Stomach (tissue), 9 donors: ENCODE results near the gene TEAD4. TPM values are rescaled to one million over a fixed set of nuclear protein-coding genes. Genes with fewer than 3 reads are reported as not detected.

Experiments
- DNase-seq, 2 donors: peaks; one replicate each; pipeline versions ENCODE4 v3.0.0 to v3.0.0-alpha.2; 2013 to 2019
- H3K27ac ChIP-seq, 5 donors: fragments of 200-600 bp in 4 of 5; sonication (generic) in 4 of 5; one replicate each; pipeline ENCODE4 v1.5.1; 2013 to 2019; ENCODE audit warnings: mild to moderate bottlenecking in 1 of 5, moderate library complexity in 1 of 5
- H3K27me3 ChIP-seq, 3 donors: fragments of 200-600 bp; sonication (generic); one replicate each; pipeline ENCODE4 v1.5.1; 2017 to 2019; ENCODE audit warnings: mixed run types in 1 of 3
- H3K36me3 ChIP-seq, 4 donors: fragments of 200-600 bp; sonication (generic); 1 replicate in 3 of 4; 2 replicates in 1 of 4; pipeline ENCODE4 v1.5.1; 2016 to 2019
- H3K4me1 ChIP-seq, 4 donors: fragments of 200-600 bp; sonication (generic); one replicate each; pipeline ENCODE4 v1.5.1; 2016 to 2019
- H3K4me3 ChIP-seq, 4 donors: fragments of 200-600 bp; sonication (generic) in 3 of 4; one replicate each; pipeline ENCODE4 v1.5.1; 2016 to 2019; ENCODE audit warnings: mild to moderate bottlenecking in 1 of 4
- H3K9me3 ChIP-seq, 4 donors: fragments of 200-600 bp; sonication (generic); one replicate each; pipeline ENCODE4 v1.5.1; 2016 to 2019
- CTCF ChIP-seq, 7 experiments: fragments of 450-650 bp in 4 of 7; fragments of 200-600 bp in 3 of 7; sonication (generic) in 3 of 7; IDR thresholded peaks; one replicate each; pipeline ENCODE4 v1.5.1; 2016 to 2019; ENCODE audit warnings: antibody characterized with exemption in 7 of 7, control low read depth in 2 of 7, mild to moderate bottlenecking in 1 of 7
- EP300 ChIP-seq: sonication (generic); formaldehyde crosslinking; IDR thresholded peaks from one replicate; pipeline ENCODE4 v1.6.1; 2017; ENCODE audit warnings: antibody characterized with exemption
- POLR2A ChIP-seq, 4 donors: fragments of 450-650 bp; IDR thresholded peaks; one replicate each; pipeline ENCODE4 v1.6.1; 2016; ENCODE audit warnings: antibody characterized with exemption in 4 of 4, control low read depth in 2 of 4, mild to moderate bottlenecking in 1 of 4, moderate library complexity in 1 of 4
- POLR2AphosphoS5 ChIP-seq, 3 donors: sonication (generic); formaldehyde crosslinking; IDR thresholded peaks; one replicate each; pipeline ENCODE4 v1.6.1; 2016; ENCODE audit warnings: antibody characterized with exemption in 3 of 3
- WGBS, 5 donors: extraction: QIAGEN DNeasy Blood & Tissue Kit in 3 of 5; methylation state at CpG; one replicate each; pipeline versions ENCODE4 v1.1.5 to v1.1.7; 2013 to 2018; 5-methylcytosine and 5-hydroxymethylcytosine counted together
- intact Hi-C: fragments of 100-400 bp; cut with DNase I; formaldehyde crosslinking; loops from one replicate; pipeline ENCODE4 v1.15.1; 2023; ENCODE audit warnings: low total_unique reads
- polyA plus RNA-seq, 3 donors: library from polyadenylated mRNA; stranded (reverse); fragments of 200-250 nt; gene quantifications; one replicate each; pipeline ENCODE4 v1.2.3, GENCODE V29; 2013
- total RNA-seq, 5 donors: library from RNA; depleted of rRNA; stranded (reverse); fragments of >200 nt; gene quantifications; one replicate each; pipeline versions ENCODE4 v1.1.0 to v1.2.3, GENCODE V29; 2014 to 2016
- donor health status: healthy with polysubstance abuse.
- donor health status: Bipolar disorder and iron deficiency.
- donor health status: healthy.

Gene TEAD4
- total and polyA plus RNA-seq, 8 donors, result 5.7 to 10.6 (median 8.3) TPM; not detected in 2

- Histone ChIP-seq H3K27me3 (peaks cover 0 to 34% (median 0%) of the 10 kb centered on the region in 3 donors), H3K4me1 (peaks cover 0 to 25% (median 6%) of the 10 kb centered on the region in 4 donors), H3K4me3 (no peak overlapping the region), H3K27ac (no peak overlapping the region), H3K36me3 (no peaks in the 10 kb centered on the region), H3K9me3 (no peaks in the 10 kb centered on the region)
- no peak for DNase-seq
- 78 to 85% (median 81%) methylated on average over 12 to 17 of the region's 17 CpGs for WGBS, 5 donors
- no peak for TF ChIP-seq POLR2AphosphoS5 (IDR thresholded peaks at IDR 0.05)
- TF ChIP-seq EP300, result peak; percentile 31
- intact Hi-C loops, result no loop called here
These were observed 87.4 kb downstream of the TEAD4 start for GRCh38 chr12:3046441-3047200.

- H3K27me3 ChIP-seq, result peaks cover 0 to 21% (median 0%) of the 10 kb centered on the region in 3 donors
- WGBS, 5 donors, result 41 to 63% (median 56%) methylated on average over 8 of the region's 8 CpGs
- H3K4me3 ChIP-seq, result no peak overlapping the region
- no peaks in the 10 kb centered on the region for H3K36me3 ChIP-seq
- intact Hi-C loops, result no loop called here
- TF ChIP-seq CTCF (IDR thresholded peaks at IDR 0.05), result no peak
- no peak for TF ChIP-seq POLR2AphosphoS5 (IDR thresholded peaks at IDR 0.05)
- TF ChIP-seq EP300, result no peak
- TF ChIP-seq POLR2A (IDR thresholded peaks at IDR 0.05), result no peak
- H3K4me1 ChIP-seq, result peaks cover 0 to 19% (median 6%) of the 10 kb centered on the region in 4 donors
- no peak for DNase-seq
- no peaks in the 10 kb centered on the region for H3K9me3 ChIP-seq
- H3K27ac ChIP-seq, result no peak overlapping the region
These were observed 88.8 kb downstream of the TEAD4 start for GRCh38 chr12:3047961-3048360.

- TF ChIP-seq POLR2AphosphoS5 (IDR thresholded peaks at IDR 0.05) (no peak), CTCF (IDR thresholded peaks at IDR 0.05) (no peak), EP300 (no peak), POLR2A (IDR thresholded peaks at IDR 0.05) (no peak)
- 87 to 96% (median 95%) methylated on average over 4 of the region's 4 CpGs for WGBS, 5 donors
- Histone ChIP-seq H3K27me3 (peaks cover 0 to 17% (median 0%) of the 10 kb centered on the region in 3 donors), H3K4me1 (peaks cover 0 to 19% (median 6%) of the 10 kb centered on the region in 4 donors), H3K4me3 (no peak overlapping the region), H3K36me3 (no peaks in the 10 kb centered on the region), H3K27ac (no peak overlapping the region), H3K9me3 (no peaks in the 10 kb centered on the region)
- no peak for DNase-seq
- intact Hi-C loops, result no loop called here
These were observed 89.3 kb downstream of the TEAD4 start for GRCh38 chr12:3048540-3048939.

- peaks cover 0 to 19% (median 6%) of the 10 kb centered on the region in 4 donors for H3K4me1 ChIP-seq
- H3K4me3 ChIP-seq, result no peak overlapping the region
- WGBS, 5 donors, result 52 to 67% (median 59%) methylated on average over 8 to 9 of the region's 9 CpGs
- DNase-seq, result no peak
- intact Hi-C loops, result no loop called here
- H3K9me3 ChIP-seq, result no peaks in the 10 kb centered on the region
- TF ChIP-seq CTCF (IDR thresholded peaks at IDR 0.05) (no peak), POLR2A (IDR thresholded peaks at IDR 0.05) (no peak), POLR2AphosphoS5 (IDR thresholded peaks at IDR 0.05) (no peak), EP300 (no peak)
- no peak overlapping the region for H3K27ac ChIP-seq
- no peaks in the 10 kb centered on the region for H3K36me3 ChIP-seq
- peaks cover 0 to 11% (median 0%) of the 10 kb centered on the region in 3 donors for H3K27me3 ChIP-seq
These were observed 90.0 kb downstream of the TEAD4 start for GRCh38 chr12:3049176-3049575.
